Measurements from ENCODE around the gene FAM110C.

- no peak for TF ChIP-seq CTCF (IDR thresholded peaks at IDR 0.05)
- TF ChIP-seq POLR2A (IDR thresholded peaks at IDR 0.05): no peak
Measured at GRCh38 chr2:45342-46130, 769 bp downstream of the FAM110C start.

Data from uterus (tissue), 2 donors.